ENCODE measurements around the gene AFF3.

GRCh38 chr2:99949963-99950362, 192.4 kb downstream of the AFF3 start:
- TF ChIP-seq, protein P1, sequence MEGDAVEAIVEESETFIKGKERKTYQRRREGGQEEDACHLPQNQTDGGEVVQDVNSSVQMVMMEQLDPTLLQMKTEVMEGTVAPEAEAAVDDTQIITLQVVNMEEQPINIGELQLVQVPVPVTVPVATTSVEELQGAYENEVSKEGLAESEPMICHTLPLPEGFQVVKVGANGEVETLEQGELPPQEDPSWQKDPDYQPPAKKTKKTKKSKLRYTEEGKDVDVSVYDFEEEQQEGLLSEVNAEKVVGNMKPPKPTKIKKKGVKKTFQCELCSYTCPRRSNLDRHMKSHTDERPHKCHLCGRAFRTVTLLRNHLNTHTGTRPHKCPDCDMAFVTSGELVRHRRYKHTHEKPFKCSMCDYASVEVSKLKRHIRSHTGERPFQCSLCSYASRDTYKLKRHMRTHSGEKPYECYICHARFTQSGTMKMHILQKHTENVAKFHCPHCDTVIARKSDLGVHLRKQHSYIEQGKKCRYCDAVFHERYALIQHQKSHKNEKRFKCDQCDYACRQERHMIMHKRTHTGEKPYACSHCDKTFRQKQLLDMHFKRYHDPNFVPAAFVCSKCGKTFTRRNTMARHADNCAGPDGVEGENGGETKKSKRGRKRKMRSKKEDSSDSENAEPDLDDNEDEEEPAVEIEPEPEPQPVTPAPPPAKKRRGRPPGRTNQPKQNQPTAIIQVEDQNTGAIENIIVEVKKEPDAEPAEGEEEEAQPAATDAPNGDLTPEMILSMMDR (IDR thresholded peaks at IDR 0.05): no peak
- no peak for TF ChIP-seq POLR2A (IDR thresholded peaks at IDR 0.05)

Measured in lower leg skin (tissue), 3 donors.